ENCODE data around the gene JOSD2.

Gene JOSD2

GRCh38 chr19:50513746-50514345, 2.9 kb upstream of the JOSD2 start, which contains the start of gene ASPDH:
Gene ASPDH (minus strand): TSS chr19:50513913. CDS start chr19:50513823, 90 bp downstream.
- no peak for TF ChIP-seq SIN3A (IDR thresholded peaks at IDR 0.05; ENCODE audit: borderline replicate concordance, insufficient read depth, low read length)
- no peak for TF ChIP-seq TAF1 (IDR thresholded peaks at IDR 0.05; ENCODE audit: borderline replicate concordance, insufficient read depth, low read length)
- no peak for TF ChIP-seq POLR2AphosphoS5 (IDR thresholded peaks at IDR 0.05; ENCODE audit: low read depth, low read length)
- TF ChIP-seq REST (IDR thresholded peaks at IDR 0.05; ENCODE audit: insufficient read depth in 1 of 2, low read depth in 2 of 2, low read length in 2 of 2): no peak
- TF ChIP-seq FOXP2 (optimal IDR thresholded peaks at IDR 0.05; ENCODE audit: borderline replicate concordance, extremely low read depth, extremely low read length, insufficient read depth): no peak

- no peak for TF ChIP-seq SIN3A (IDR thresholded peaks at IDR 0.05; ENCODE audit: borderline replicate concordance, insufficient read depth, low read length)
- no peak for TF ChIP-seq REST (IDR thresholded peaks at IDR 0.05; ENCODE audit: insufficient read depth in 1 of 2, low read depth in 2 of 2, low read length in 2 of 2)
- no peak for TF ChIP-seq TAF1 (IDR thresholded peaks at IDR 0.05; ENCODE audit: borderline replicate concordance, insufficient read depth, low read length)
- TF ChIP-seq FOXP2 (optimal IDR thresholded peaks at IDR 0.05; ENCODE audit: borderline replicate concordance, extremely low read depth, extremely low read length, insufficient read depth): no peak
- no peak for TF ChIP-seq POLR2AphosphoS5 (IDR thresholded peaks at IDR 0.05; ENCODE audit: low read depth, low read length)
Observed at GRCh38 chr19:50512999-50513745, 2.2 kb upstream of the JOSD2 start.

- TF ChIP-seq REST (IDR thresholded peaks at IDR 0.05; ENCODE audit: insufficient read depth in 1 of 2, low read depth in 2 of 2, low read length in 2 of 2) (no peak), SIN3A (IDR thresholded peaks at IDR 0.05; ENCODE audit: borderline replicate concordance, insufficient read depth, low read length) (no peak), TAF1 (IDR thresholded peaks at IDR 0.05; ENCODE audit: borderline replicate concordance, insufficient read depth, low read length) (no peak), POLR2AphosphoS5 (IDR thresholded peaks at IDR 0.05; ENCODE audit: low read depth, low read length) (no peak), FOXP2 (optimal IDR thresholded peaks at IDR 0.05; ENCODE audit: borderline replicate concordance, extremely low read depth, extremely low read length, insufficient read depth) (no peak)
Observed at GRCh38 chr19:50512112-50512998, 1.4 kb upstream of the JOSD2 start.

- TF ChIP-seq FOXP2 (optimal IDR thresholded peaks at IDR 0.05; ENCODE audit: borderline replicate concordance, extremely low read depth, extremely low read length, insufficient read depth): no peak
- TF ChIP-seq REST (IDR thresholded peaks at IDR 0.05; ENCODE audit: insufficient read depth in 1 of 2, low read depth in 2 of 2, low read length in 2 of 2): no peak
- TF ChIP-seq TAF1 (IDR thresholded peaks at IDR 0.05; ENCODE audit: borderline replicate concordance, insufficient read depth, low read length): no peak
- no peak for TF ChIP-seq POLR2AphosphoS5 (IDR thresholded peaks at IDR 0.05; ENCODE audit: low read depth, low read length)
- no peak for TF ChIP-seq SIN3A (IDR thresholded peaks at IDR 0.05; ENCODE audit: borderline replicate concordance, insufficient read depth, low read length)
Observed at GRCh38 chr19:50510700-50511068, 307 bp downstream of the JOSD2 start.
